Ureter (tissue), 1 donor: ENCODE measurements around the gene DMBX1. TPM values are rescaled to one million over a fixed set of nuclear protein-coding genes. Genes with fewer than 3 reads are reported as not detected.

Source experiments
- total RNA-seq: library from RNA; stranded (reverse); gene quantifications from one replicate; pipeline ENCODE4 v1.2.4, GENCODE V29; 2023
- donor health status: DM: yes; HTN: yes; CAD: no.

DMBX1 gene
- total RNA-seq, 1 donor from 2014 or later: not detected

Other genes with a start within 250 kb of the DMBX1 start
- 0.39 TPM for gene RAD54L, start 242.1 kb upstream of the DMBX1 start, total RNA-seq
- 76.6 TPM for gene LRRC41, start 186.2 kb upstream of the DMBX1 start, total RNA-seq
- 213 TPM for gene UQCRH, start 186.1 kb upstream of the DMBX1 start, total RNA-seq
- gene NSUN4, start 149.0 kb upstream of the DMBX1 start, total RNA-seq: 45.0 TPM
- gene FAAH, start 95.5 kb upstream of the DMBX1 start, total RNA-seq: 62.9 TPM
- not detected for gene KNCN, start 61.8 kb downstream of the DMBX1 start, total RNA-seq
- 66.9 TPM for gene MKNK1, start 114.4 kb downstream of the DMBX1 start, total RNA-seq
- gene MOB3C, start 127.0 kb downstream of the DMBX1 start, total RNA-seq: 27.9 TPM
- 42.5 TPM for gene ATPAF1, start 178.5 kb downstream of the DMBX1 start, total RNA-seq
- 0.39 TPM for gene TEX38, start 182.0 kb downstream of the DMBX1 start, total RNA-seq
- gene EFCAB14, start 229.3 kb downstream of the DMBX1 start, total RNA-seq: 196 TPM